Ovary (tissue), 9 donors: ENCODE results near the gene PHACTR3. TPM values are rescaled to one million over a fixed set of nuclear protein-coding genes. Genes with fewer than 3 reads are reported as not detected.

Experiments
- DNase-seq, 5 donors: peaks; one replicate each; pipeline ENCODE4 v3.0.0-alpha.2; 2019 to 2020
- H3K27ac ChIP-seq, 2 donors: fragments of 200-600 bp; one replicate each; pipeline versions ENCODE4 v1.5.1 to v1.8.0; 2019 to 2022
- H3K27me3 ChIP-seq: fragments of 200-600 bp; one replicate; pipeline ENCODE4 v1.8.0; 2022
- H3K36me3 ChIP-seq: fragments of 200-600 bp; sonication (generic); one replicate; pipeline ENCODE4 v1.5.1; 2019
- H3K4me1 ChIP-seq: one replicate; pipeline ENCODE4 v1.8.1; 2013; ENCODE audit warnings: mild to moderate bottlenecking, moderate library complexity; ENCODE audit not compliant: insufficient read depth
- H3K4me3 ChIP-seq: fragments of 200-600 bp; sonication (generic); one replicate; pipeline ENCODE4 v1.5.1; 2017
- H3K9me3 ChIP-seq, 2 donors: fragments of 200-600 bp in 1 of 2; sonication (generic) in 1 of 2; one replicate each; pipeline versions ENCODE4 v1.5.1 to v1.8.1; 2013 to 2019; ENCODE audit warnings: mild to moderate bottlenecking in 1 of 2, moderate library complexity in 1 of 2
- EP300 ChIP-seq: sonication (generic); formaldehyde crosslinking; IDR thresholded peaks from one replicate; pipeline ENCODE4 v1.6.1; 2017; ENCODE audit warnings: antibody characterized with exemption
- POLR2A ChIP-seq: fragments of 450-650 bp; IDR thresholded peaks from one replicate; pipeline ENCODE4 v1.6.1; 2017; ENCODE audit warnings: antibody characterized with exemption, mild to moderate bottlenecking, moderate library complexity
- WGBS, 3 donors: extraction: QIAGEN DNeasy Blood & Tissue Kit in 1 of 3; methylation state at CpG; one replicate each; pipeline versions ENCODE4 v1.1.5 to v1.1.7; 2013 to 2017; 5-methylcytosine and 5-hydroxymethylcytosine counted together
- intact Hi-C, 4 donors: fragments of 100-400 bp; cut with DNase I; formaldehyde crosslinking; loops; one replicate each; pipeline versions ENCODE4 v1.11.0 to v1.15.1; 2022 to 2023
- polyA plus RNA-seq, 2 donors: library from polyadenylated mRNA; stranded (reverse); fragments of 200-250 nt in 1 of 2; fragments of 350-450 nt in 1 of 2; fragmentation: Illumina TruSeq in 1 of 2; extraction: RNeasy Lipid Tissue Mini Kit (QIAGEN cat#74804) in 1 of 2; gene quantifications; one replicate each; pipeline ENCODE4 v1.2.3, GENCODE V29; 2013 to 2014
- total RNA-seq, 7 donors: library from RNA; depleted of rRNA in 2 of 7; stranded (reverse); fragments of >200 nt in 2 of 7; fragmentation: NEBNext Ultra II Directional in 3 of 7; extraction: Animal tissue kit (Norgen Biotek cat#: 25700) in 3 of 7; gene quantifications; one replicate each; pipeline versions ENCODE4 v1.1.0 to v1.2.4, GENCODE V29; 2016 to 2023
- TF ChIP-seq, protein P1 (sequence below), 3 donors: fragments of 450-650 bp in 2 of 3; fragments of 200-600 bp in 1 of 3; IDR thresholded peaks; one replicate each; pipeline versions ENCODE4 v1.5.1 to v1.8.0; 2016 to 2022; ENCODE audit warnings: antibody characterized with exemption in 3 of 3, mild to moderate bottlenecking in 1 of 3
- donor health status: DM: no; HTN: no; CAD: no; lungs with moderate emphysema.
- donor health status: DM: no; HTN: no; CAD: no.
- donor health status: Bipolar disorder and iron deficiency.
- donor health status: DM: yes; HTN: yes; CAD: no.
- donor health status: DM: no; HTN: no; CAD: no.
- donor health status: DM: yes; HTN: yes; CAD: no.

The PHACTR3 gene
- total and polyA plus RNA-seq, 9 donors = 5.7 to 19.0 (median 9.1) TPM

DNA sequence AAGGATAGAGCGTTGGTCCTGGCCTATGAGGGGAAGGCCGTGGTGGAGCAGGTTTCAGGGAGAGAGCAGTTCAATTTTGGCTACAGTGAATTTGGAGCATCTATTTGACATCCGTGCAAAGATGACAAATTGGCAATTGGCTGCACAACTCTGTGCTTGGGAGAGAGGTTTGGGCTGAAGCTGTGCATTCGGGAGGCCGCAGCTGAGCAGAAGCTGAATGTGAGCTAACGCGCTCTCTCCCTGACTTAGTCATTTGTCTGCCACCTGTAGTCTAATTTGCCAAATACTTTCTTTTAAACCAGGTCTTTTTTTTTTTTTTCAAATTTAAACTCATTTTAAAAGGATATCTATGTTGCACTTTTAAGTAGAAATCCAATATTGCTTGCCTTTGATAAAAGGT is 78.8 kb downstream of the PHACTR3 start:
- Histone ChIP-seq H3K4me3 (no peak overlapping the region), H3K9me3 (no peaks in the 10 kb centered on the region), H3K27ac (no peak overlapping the region), H3K36me3 (no peaks in the 10 kb centered on the region), H3K4me1 (peaks cover 2% of the 10 kb centered on the region), H3K27me3 (no peaks in the 10 kb centered on the region)
- TF ChIP-seq POLR2A (no peak), EP300 (no peak)
- TF ChIP-seq, protein P1, sequence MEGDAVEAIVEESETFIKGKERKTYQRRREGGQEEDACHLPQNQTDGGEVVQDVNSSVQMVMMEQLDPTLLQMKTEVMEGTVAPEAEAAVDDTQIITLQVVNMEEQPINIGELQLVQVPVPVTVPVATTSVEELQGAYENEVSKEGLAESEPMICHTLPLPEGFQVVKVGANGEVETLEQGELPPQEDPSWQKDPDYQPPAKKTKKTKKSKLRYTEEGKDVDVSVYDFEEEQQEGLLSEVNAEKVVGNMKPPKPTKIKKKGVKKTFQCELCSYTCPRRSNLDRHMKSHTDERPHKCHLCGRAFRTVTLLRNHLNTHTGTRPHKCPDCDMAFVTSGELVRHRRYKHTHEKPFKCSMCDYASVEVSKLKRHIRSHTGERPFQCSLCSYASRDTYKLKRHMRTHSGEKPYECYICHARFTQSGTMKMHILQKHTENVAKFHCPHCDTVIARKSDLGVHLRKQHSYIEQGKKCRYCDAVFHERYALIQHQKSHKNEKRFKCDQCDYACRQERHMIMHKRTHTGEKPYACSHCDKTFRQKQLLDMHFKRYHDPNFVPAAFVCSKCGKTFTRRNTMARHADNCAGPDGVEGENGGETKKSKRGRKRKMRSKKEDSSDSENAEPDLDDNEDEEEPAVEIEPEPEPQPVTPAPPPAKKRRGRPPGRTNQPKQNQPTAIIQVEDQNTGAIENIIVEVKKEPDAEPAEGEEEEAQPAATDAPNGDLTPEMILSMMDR (IDR thresholded peaks at IDR 0.05) = no peak
- no peak for DNase-seq
- intact Hi-C loops = no loop called here
- 91 to 96% (median 93%) methylated on average over 7 of the region's 7 CpGs for WGBS, 3 donors

DNA sequence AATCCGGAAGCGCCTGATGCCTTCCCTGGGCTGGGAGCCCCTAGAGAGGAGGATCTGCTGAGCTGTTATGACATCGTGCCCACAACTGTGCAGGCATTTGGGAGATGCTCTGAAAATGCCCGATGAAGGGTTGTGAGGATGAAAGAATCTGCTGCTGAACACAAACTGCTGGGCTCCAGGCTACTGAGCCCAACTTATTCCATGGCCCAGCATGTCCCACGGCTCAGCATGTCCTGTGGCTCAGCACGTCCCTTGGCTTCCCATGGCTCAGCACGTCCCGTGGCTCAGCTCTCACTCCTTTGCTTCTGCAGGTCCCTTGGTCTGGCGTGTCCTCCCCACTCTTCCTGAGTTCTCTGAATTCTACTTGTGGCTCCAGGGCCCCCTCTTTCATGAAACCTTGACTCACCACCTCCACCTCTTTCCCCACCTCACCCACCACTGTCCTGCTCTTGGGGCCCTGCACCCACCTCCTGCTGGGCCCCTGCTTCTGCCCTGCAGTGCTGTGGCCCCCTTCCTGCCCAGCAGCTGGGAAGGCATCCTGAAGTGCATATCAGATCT is 80.4 kb downstream of the PHACTR3 start:
- H3K9me3 ChIP-seq = no peaks in the 10 kb centered on the region
- no peaks in the 10 kb centered on the region for H3K36me3 ChIP-seq
- no peaks in the 10 kb centered on the region for H3K27me3 ChIP-seq
- WGBS, 3 donors = 88 to 92% (median 89%) methylated on average over 9 of the region's 9 CpGs
- DNase-seq = no peak
- H3K4me1 ChIP-seq = peaks cover 6% of the 10 kb centered on the region
- intact Hi-C loops = no loop called here
- no peak overlapping the region for H3K4me3 ChIP-seq
- no peak overlapping the region for H3K27ac ChIP-seq
- TF ChIP-seq EP300 (no peak), POLR2A (no peak)
- TF ChIP-seq, protein P1 (IDR thresholded peaks at IDR 0.05) = no peak

DNA sequence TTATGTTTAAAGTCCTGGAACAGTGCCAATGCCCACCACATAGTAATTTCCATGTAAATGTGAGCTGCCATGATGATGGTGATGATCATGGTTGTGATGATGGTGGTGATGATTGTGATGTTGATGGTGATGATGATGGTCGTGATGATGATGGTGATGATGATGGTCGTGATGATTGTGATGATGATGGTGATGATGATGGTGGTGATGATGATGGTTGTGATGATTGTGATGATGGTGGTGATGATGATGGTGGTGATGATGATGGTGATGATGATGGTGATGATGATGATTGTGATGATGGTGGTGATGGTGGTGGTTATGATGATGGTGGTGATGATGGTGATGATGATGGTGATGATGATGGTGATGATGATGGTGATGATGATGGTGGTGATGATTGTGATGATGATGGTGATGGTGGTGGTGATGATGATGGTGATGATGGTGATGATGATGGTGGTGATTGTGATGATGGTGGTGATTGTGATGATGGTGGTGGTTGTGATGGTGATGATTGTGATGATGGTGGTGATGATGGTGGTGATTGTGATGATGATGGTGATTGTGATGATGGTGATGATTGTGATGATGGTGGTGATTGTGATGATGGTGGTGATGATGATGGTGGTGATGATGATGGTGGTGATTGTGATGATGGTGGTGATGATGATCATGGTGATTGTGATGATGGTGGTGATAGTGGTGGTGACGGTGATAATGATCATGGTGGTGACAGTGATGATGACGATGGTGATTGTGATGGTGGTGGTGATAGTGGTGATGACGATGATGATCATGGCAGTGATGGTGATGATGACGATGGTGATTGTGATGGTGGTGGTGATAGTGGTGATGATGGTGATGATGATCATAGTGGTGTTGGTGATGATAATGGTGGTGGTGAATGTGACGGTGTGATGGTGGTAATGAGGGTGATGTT is 82.3 kb downstream of the PHACTR3 start:
- no peak for DNase-seq
- no peak overlapping the region for H3K27ac ChIP-seq
- peaks cover 6% of the 10 kb centered on the region for H3K4me1 ChIP-seq
- intact Hi-C loops = no loop called here
- H3K4me3 ChIP-seq = no peak overlapping the region
- WGBS, 3 donors = 95 to 97% (median 95%) methylated on average over 7 of the region's 7 CpGs
- H3K27me3 ChIP-seq = no peaks in the 10 kb centered on the region
- TF ChIP-seq, protein P1 (IDR thresholded peaks at IDR 0.05) = no peak
- TF ChIP-seq POLR2A (no peak), EP300 (no peak)
- no peaks in the 10 kb centered on the region for H3K36me3 ChIP-seq
- no peaks in the 10 kb centered on the region for H3K9me3 ChIP-seq

DNA sequence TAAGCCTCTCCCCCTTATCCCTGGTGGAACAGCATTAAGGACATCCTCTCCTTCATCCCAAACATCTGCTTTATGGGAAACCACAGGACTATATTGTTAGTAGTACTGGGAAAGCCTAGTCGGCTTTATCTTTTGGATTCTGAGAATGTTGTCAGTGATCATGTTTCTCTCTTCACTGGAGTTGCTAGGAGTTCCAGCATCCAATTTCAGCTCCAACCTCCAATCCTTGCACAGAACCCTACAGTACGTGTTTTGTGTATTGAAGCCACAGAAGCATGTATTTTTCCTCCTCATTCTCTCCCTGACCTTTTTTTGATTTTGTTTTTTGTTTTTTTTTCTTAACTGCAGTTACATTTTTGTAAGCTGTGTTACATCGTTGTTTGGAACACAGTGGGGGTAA is 84.0 kb downstream of the PHACTR3 start:
- H3K9me3 ChIP-seq = no peaks in the 10 kb centered on the region
- intact Hi-C loops = no loop called here
- no peaks in the 10 kb centered on the region for H3K27me3 ChIP-seq
- 7 to 28% (median 8%) methylated on average over 3 of the region's 3 CpGs for whole genome bisulfite sequencing, 3 donors
- peaks cover 6% of the 10 kb centered on the region for H3K4me1 ChIP-seq
- DNase-seq = no peak
- no peak for TF ChIP-seq EP300
- H3K27ac ChIP-seq = no peak overlapping the region
- H3K4me3 ChIP-seq = no peak overlapping the region
- H3K36me3 ChIP-seq = no peaks in the 10 kb centered on the region

DNA sequence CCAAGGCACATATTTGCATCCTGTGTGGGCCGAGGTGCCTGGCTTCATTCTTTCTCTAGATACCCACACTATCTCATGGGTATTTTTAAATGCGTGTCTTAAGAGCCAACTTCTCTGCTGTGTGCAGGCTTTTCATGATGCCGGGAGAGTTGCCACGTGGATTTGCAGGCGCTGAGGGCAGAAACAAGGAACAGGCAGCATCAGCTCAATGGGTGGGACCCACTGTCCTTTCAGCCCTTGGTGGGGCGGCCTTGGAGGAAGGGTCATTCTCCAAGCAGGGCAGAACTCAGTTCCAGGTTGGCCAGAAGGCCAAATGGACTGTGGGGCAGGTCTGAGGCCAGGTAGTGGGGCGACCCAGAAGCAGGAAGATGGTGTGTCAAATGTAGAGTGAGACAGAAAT is 84.7 kb downstream of the PHACTR3 start:
- Histone ChIP-seq H3K4me1 (peaks cover 6% of the 10 kb centered on the region), H3K36me3 (no peaks in the 10 kb centered on the region), H3K9me3 (no peaks in the 10 kb centered on the region), H3K27ac (no peak overlapping the region), H3K4me3 (no peak overlapping the region), H3K27me3 (no peaks in the 10 kb centered on the region)
- TF ChIP-seq POLR2A (no peak), EP300 (no peak)
- TF ChIP-seq, protein P1 (IDR thresholded peaks at IDR 0.05) = no peak
- WGBS, 3 donors = 33 to 57% (median 40%) methylated on average over 7 of the region's 7 CpGs
- intact Hi-C loops = no loop called here
- DNase-seq = no peak
